Calu3 (cell line): ENCODE data around the gene EPS8L1. TPM values are rescaled to one million over a fixed set of nuclear protein-coding genes. Genes with fewer than 3 reads are reported as not detected.

Source experiments
- BruUV-seq: library from RNA; stranded (reverse); fragments of 400-500 nt; replicated peaks from 2 replicates; lab custom pipeline; 2021; lab: Mats Ljungman, UMichigan
- CTCF ChIA-PET: fragments of 300-600 bp; sonication (Branson Sonifier 250); formaldehyde crosslinking; loops from one replicate; lab custom pipeline; 2022; ENCODE audit warnings: antibody characterized with exemption; lab: Charles Lee
- DNase-seq: peaks from one replicate; pipeline ENCODE4 v3.0.0; 2022
- H3K27ac Mint-ChIP-seq: one replicate; pipeline ENCODE4 v1.8.0; 2022; ENCODE audit warnings: mixed read lengths; ENCODE audit not compliant: unreplicated experiment
- H3K27me3 Mint-ChIP-seq: one replicate; pipeline ENCODE4 v1.8.0; 2022; ENCODE audit warnings: mixed read lengths; ENCODE audit not compliant: unreplicated experiment
- H3K36me3 Mint-ChIP-seq: one replicate; pipeline ENCODE4 v1.8.0; 2022; ENCODE audit warnings: mild to moderate bottlenecking, moderate library complexity, mixed read lengths; ENCODE audit not compliant: insufficient read depth, unreplicated experiment
- H3K4me1 Mint-ChIP-seq: one replicate; pipeline ENCODE4 v1.8.0; 2022; ENCODE audit warnings: mild to moderate bottlenecking, low read depth, mixed read lengths; ENCODE audit not compliant: unreplicated experiment
- H3K4me3 Mint-ChIP-seq: one replicate; pipeline ENCODE4 v1.8.0; 2022; ENCODE audit warnings: mild to moderate bottlenecking, low read depth, moderate library complexity, mixed read lengths; ENCODE audit not compliant: unreplicated experiment
- H3K9me3 Mint-ChIP-seq: one replicate; pipeline ENCODE4 v1.8.0; 2022; ENCODE audit warnings: low read depth, mixed read lengths; ENCODE audit not compliant: unreplicated experiment
- intact Hi-C: fragments of 100-400 bp; cut with micrococcal nuclease; formaldehyde crosslinking; loops from one replicate; pipeline ENCODE4 v1.10.0; 2022; ENCODE audit not compliant: unreplicated experiment
- total RNA-seq: library from RNA; stranded (reverse); gene quantifications from 2 replicates; pipeline ENCODE4 v1.2.3, GENCODE V29; 2022
- TF ChIP-seq, protein P1 (sequence below): fragments of 200-600 bp; IDR thresholded peaks from one replicate; pipeline ENCODE4 v1.8.0; 2022; ENCODE audit warnings: antibody characterized with exemption; ENCODE audit not compliant: unreplicated experiment

Gene EPS8L1
- total RNA-seq, 1 experiment from 2014 or later, result 97.3 TPM

DNA sequence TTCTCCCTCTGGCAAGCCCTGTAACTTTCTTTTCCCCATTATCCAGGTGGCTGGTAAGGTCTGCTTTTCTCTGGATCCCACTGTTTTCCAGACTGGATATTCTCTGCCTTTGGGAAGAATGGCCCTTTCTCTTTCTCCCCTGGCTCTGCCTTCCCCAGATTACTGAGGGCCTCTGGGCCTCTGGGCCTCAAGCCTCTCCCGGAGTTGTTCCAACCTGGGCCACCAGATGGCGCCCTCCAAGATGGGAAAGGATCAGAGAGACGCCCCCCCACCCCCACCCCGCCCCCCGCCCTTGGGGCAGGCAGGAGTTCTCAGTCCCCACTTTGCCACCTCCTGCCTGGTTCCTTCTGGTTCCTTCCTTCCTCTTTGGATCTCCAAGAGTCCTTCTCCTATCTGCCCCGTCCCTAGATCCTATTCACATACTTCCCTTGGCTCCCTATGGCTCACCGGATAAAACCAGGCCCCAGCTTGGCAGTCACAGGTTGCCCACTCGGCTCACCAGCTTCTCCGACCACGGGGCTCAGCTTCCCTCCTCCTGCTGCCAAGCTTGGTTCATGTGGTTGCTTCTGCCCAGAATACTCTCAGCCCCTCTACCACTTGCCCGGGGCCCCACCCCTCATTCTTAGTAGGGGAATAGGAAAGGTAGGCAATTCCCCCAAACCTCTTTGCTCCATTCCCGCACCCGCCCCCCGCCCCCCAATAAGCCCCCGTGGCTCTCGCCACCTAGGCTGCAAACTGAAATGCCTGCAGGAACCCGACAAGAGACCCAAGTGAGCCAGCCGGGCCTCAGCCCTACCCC lies 13.1 kb downstream of the EPS8L1 start:
- Mint-ChIP-seq H3K36me3 (peaks cover 44% of the 10 kb centered on the region), H3K4me3 (no peak overlapping the region), H3K4me1 (no peaks in the 10 kb centered on the region), H3K27ac (peak overlapping the region; percentile 65), H3K27me3 (no peaks in the 10 kb centered on the region), H3K9me3 (no peaks in the 10 kb centered on the region)
- intact Hi-C loops, result no loop called here
- BruUV-seq, result no TSS peak
- CTCF ChIA-PET, result interaction anchor here (0.7 to 1.7 kb wide), 8 partner anchors 13 to 415 kb away, joined by 3 to 6 read pairs (median 4); partner anchors contain the start of genes EPS8L1, PPP6R1 and RDH13
- DNase-seq, result peak; percentile 93
- TF ChIP-seq, protein P1, sequence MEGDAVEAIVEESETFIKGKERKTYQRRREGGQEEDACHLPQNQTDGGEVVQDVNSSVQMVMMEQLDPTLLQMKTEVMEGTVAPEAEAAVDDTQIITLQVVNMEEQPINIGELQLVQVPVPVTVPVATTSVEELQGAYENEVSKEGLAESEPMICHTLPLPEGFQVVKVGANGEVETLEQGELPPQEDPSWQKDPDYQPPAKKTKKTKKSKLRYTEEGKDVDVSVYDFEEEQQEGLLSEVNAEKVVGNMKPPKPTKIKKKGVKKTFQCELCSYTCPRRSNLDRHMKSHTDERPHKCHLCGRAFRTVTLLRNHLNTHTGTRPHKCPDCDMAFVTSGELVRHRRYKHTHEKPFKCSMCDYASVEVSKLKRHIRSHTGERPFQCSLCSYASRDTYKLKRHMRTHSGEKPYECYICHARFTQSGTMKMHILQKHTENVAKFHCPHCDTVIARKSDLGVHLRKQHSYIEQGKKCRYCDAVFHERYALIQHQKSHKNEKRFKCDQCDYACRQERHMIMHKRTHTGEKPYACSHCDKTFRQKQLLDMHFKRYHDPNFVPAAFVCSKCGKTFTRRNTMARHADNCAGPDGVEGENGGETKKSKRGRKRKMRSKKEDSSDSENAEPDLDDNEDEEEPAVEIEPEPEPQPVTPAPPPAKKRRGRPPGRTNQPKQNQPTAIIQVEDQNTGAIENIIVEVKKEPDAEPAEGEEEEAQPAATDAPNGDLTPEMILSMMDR, result peak; percentile 98

DNA sequence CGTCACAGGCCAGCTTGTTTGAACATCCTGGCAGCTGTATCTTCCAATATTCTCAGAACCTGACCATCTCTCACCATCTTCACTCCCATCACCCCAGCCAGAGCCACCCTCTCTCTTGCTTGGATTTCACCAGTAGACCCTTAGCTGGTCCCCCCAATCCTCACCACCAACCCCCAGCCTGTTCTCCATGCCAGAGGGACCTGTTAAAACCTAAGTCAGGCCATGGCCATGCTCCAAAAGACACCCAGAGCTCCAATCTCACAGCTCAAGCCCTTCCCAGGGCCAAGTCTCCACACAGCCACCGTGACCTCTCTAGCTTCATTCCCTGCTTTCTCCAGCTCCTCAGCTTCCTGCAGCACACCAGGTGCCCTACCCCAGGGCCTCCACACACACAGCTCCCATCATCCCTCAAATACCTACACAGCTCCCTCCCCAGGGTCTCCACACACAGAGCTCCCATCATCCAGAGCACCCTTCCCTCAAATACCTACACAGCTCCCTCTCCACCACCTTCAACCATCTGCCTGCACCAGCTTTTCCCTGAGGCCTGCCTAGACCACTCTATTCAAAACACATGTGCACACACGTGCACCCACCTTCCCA lies 13.8 kb downstream of the EPS8L1 start:
- DNase-seq, result no peak
- Mint-ChIP-seq H3K9me3 (no peaks in the 10 kb centered on the region), H3K4me1 (no peaks in the 10 kb centered on the region), H3K4me3 (no peak overlapping the region), H3K36me3 (peaks cover 39% of the 10 kb centered on the region), H3K27me3 (no peaks in the 10 kb centered on the region), H3K27ac (no peak overlapping the region)
- no TSS peak for BruUV-seq
- intact Hi-C loops, result no loop called here
- CTCF ChIA-PET, result interaction anchor here (1.3 to 1.7 kb wide), 2 partner anchors 21 to 415 kb away, joined by 4 to 6 read pairs; no protein-coding TSS in a partner anchor
- TF ChIP-seq, protein P1, result no peak

DNA sequence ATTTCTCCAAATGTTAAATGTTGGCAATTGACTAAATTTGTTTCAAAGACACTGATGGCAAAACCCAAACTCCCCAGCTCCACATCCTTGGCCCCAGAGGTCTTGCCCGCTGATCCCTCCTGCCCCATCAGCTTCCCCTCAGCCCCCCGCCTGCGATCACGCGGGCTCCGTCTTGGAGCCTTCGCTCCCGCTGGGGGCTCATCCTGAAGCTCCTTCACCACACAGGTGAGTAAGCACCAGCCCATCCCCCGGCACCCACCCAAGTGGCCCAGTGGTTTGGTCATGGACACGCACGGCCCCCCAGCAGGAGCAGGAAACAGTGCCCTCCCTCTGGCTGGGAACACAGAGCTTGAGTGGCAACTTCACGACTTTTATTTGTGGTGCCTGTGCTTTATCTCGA lies 14.9 kb downstream of the EPS8L1 start:
- H3K9me3 Mint-ChIP-seq, result no peaks in the 10 kb centered on the region
- H3K27ac Mint-ChIP-seq, result no peak overlapping the region
- H3K36me3 Mint-ChIP-seq, result peaks cover 47% of the 10 kb centered on the region
- no peak for DNase-seq
- H3K4me3 Mint-ChIP-seq, result no peak overlapping the region
- no peaks in the 10 kb centered on the region for H3K4me1 Mint-ChIP-seq
- no TSS peak for BruUV-seq
- no peaks in the 10 kb centered on the region for H3K27me3 Mint-ChIP-seq
- TF ChIP-seq, protein P1, result no peak
- intact Hi-C loops, result no loop called here
- CTCF ChIA-PET, result no interaction called here

DNA sequence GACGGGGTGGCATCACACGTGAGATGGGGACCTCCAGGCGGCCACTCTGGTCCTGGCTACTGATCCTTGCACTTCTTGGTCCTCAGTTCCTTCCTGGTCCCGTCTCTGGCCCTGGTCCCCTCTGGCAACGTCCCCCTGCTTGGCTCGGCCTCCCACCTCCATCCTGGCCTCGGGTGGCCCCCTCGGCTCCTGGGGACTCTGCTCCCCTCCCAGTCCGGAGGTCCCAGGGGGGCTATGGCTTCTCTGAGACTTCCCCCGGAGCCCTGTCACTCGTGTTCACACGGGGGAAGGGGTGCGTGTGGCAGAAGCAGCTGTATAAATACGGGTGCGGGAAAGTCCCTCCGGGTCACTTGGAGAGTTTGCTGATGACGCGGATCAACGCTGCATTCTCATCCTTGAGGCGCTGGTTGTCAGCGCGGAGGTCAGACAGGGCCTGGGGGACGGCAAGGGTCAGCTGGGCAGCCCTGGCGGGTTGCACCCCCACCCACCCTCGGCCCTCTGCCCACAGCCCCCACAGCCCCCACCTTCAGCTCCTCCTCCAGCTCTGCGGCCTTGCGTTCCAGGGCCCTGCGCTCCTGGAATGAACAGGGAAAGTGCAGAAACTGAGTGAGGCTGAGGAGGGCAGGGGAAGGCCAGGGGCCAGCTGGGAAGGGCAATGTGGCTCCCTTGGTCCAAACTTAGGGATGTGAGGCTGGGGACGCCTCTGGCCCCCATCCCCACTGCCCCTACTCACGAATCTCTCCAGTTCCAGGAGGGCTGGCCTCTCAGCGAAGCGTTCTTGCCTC lies 15.6 kb downstream of the EPS8L1 start:
- Mint-ChIP-seq H3K9me3 (no peaks in the 10 kb centered on the region), H3K27me3 (no peaks in the 10 kb centered on the region), H3K36me3 (peaks cover 43% of the 10 kb centered on the region), H3K27ac (no peak overlapping the region), H3K4me1 (no peaks in the 10 kb centered on the region), H3K4me3 (no peak overlapping the region)
- BruUV-seq, result TSS peak; percentile 92
- DNase-seq, result no peak
- CTCF ChIA-PET, result no interaction called here
- intact Hi-C loops, result no loop called here
- TF ChIP-seq, protein P1, result no peak
